ENCODE data around the gene FRS3. TPM values are rescaled to one million over a fixed set of nuclear protein-coding genes. Genes with fewer than 3 reads are reported as not detected.
A peak's percentile ranks its signal among the peaks of the same experiment; 100 is the strongest.

FRS3 gene
- total and polyA plus RNA-seq, 4 donors: 3.7 to 11.2 (median 6.9) TPM

DNA sequence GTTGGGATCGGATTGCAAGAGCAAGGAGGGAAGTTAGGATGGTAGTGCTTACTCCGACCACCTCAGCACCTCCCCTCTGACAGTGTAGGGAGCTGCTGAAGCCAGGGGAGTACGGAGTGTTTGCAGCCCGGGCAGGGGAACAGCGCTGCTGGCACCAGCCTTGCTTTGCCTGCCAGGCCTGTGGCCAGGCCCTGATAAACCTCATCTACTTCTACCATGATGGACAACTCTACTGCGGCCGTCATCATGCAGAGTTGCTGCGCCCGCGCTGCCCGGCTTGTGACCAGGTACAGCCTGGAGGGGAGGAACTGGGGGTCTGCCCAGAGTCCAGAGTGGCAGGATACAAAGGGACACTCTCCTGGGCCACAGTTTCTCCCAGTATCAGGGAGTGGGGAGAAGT, 5.6 kb upstream of the FRS3 start:
- Histone ChIP-seq H3K36me3 (ENCODE audit: control insufficient read depth in 4 of 4, insufficient read depth in 4 of 4, low read length in 4 of 4) (peaks cover 3 to 18% (median 9%) of the 10 kb centered on the region in 4 donors), H3K27me3 (ENCODE audit: control insufficient read depth in 3 of 3, insufficient read depth in 3 of 3, low read length in 2 of 3) (no peaks in the 10 kb centered on the region), H3K9ac (ENCODE audit: insufficient read depth in 1 of 2, low read length in 2 of 2) (no peak overlapping the region), H3K27ac (ENCODE audit: low read depth in 1 of 2, low read length in 1 of 2) (no peak overlapping the region), H3K4me1 (ENCODE audit: control insufficient read depth in 5 of 5, insufficient read depth in 5 of 5, low read length in 5 of 5) (peaks cover 2 to 28% (median 16%) of the 10 kb centered on the region in 5 donors), H3K9me3 (ENCODE audit: control insufficient read depth in 4 of 4, insufficient read depth in 3 of 4, low read length in 3 of 4) (no peaks in the 10 kb centered on the region), H3K4me3 (no peak overlapping the region)
- TF ChIP-seq, protein P1, sequence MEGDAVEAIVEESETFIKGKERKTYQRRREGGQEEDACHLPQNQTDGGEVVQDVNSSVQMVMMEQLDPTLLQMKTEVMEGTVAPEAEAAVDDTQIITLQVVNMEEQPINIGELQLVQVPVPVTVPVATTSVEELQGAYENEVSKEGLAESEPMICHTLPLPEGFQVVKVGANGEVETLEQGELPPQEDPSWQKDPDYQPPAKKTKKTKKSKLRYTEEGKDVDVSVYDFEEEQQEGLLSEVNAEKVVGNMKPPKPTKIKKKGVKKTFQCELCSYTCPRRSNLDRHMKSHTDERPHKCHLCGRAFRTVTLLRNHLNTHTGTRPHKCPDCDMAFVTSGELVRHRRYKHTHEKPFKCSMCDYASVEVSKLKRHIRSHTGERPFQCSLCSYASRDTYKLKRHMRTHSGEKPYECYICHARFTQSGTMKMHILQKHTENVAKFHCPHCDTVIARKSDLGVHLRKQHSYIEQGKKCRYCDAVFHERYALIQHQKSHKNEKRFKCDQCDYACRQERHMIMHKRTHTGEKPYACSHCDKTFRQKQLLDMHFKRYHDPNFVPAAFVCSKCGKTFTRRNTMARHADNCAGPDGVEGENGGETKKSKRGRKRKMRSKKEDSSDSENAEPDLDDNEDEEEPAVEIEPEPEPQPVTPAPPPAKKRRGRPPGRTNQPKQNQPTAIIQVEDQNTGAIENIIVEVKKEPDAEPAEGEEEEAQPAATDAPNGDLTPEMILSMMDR (IDR thresholded peaks at IDR 0.05; ENCODE audit: control extremely low read depth, extremely low read depth): no peak
- no peak for DNase-seq
- 72 to 78% methylated on average over 11 of the region's 11 CpGs for WGBS, 2 donors
- ATAC-seq (ENCODE audit: insufficient read depth, low FRiP score): no peak

DNA sequence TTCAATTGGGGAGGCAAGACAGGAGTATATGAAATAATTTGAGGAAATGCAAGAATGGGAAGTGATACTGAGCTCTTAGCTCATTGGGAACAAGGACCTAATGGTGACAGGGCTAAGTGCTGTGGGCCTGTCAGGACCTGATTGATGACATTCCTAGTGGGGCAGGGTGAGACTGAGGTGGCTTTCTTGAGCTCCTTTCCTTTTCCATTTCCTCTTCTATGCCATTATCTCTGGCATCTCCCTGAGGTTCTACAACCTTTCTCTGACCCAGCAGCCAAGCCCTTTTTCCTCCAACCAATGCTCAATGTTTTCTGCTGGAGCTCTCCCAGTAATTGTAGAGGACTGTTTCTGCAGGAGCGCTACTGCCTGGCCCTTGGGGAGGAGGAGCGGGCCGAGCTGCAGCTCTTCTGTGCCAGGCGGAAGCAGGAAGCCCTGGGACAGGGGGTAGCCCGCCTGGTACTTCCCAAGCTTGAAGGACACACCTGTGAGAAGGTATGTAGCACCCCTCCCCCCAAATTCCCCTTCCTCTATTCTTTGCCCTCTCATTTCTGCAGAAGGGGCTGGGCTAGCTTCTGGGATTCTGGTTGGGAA, 5.0 kb upstream of the FRS3 start:
- Histone ChIP-seq H3K27ac (ENCODE audit: low read depth in 1 of 2, low read length in 1 of 2) (peak overlapping the region in 1 of 2 donors; percentile 21), H3K27me3 (ENCODE audit: control insufficient read depth in 3 of 3, insufficient read depth in 3 of 3, low read length in 2 of 3) (no peaks in the 10 kb centered on the region), H3K4me3 (no peak overlapping the region), H3K4me1 (ENCODE audit: control insufficient read depth in 5 of 5, insufficient read depth in 5 of 5, low read length in 5 of 5) (peaks cover 2 to 28% (median 16%) of the 10 kb centered on the region in 5 donors), H3K9me3 (ENCODE audit: control insufficient read depth in 4 of 4, insufficient read depth in 3 of 4, low read length in 3 of 4) (no peaks in the 10 kb centered on the region), H3K36me3 (ENCODE audit: control insufficient read depth in 4 of 4, insufficient read depth in 4 of 4, low read length in 4 of 4) (peaks cover 2 to 13% (median 6%) of the 10 kb centered on the region in 4 donors), H3K9ac (ENCODE audit: insufficient read depth in 1 of 2, low read length in 2 of 2) (no peak overlapping the region)
- no peak for DNase-seq
- ATAC-seq (ENCODE audit: insufficient read depth, low FRiP score): no peak
- WGBS, 2 donors: 43 to 67% methylated on average over 5 of the region's 5 CpGs
- TF ChIP-seq, protein P1 (IDR thresholded peaks at IDR 0.05; ENCODE audit: control extremely low read depth, extremely low read depth): no peak

DNA sequence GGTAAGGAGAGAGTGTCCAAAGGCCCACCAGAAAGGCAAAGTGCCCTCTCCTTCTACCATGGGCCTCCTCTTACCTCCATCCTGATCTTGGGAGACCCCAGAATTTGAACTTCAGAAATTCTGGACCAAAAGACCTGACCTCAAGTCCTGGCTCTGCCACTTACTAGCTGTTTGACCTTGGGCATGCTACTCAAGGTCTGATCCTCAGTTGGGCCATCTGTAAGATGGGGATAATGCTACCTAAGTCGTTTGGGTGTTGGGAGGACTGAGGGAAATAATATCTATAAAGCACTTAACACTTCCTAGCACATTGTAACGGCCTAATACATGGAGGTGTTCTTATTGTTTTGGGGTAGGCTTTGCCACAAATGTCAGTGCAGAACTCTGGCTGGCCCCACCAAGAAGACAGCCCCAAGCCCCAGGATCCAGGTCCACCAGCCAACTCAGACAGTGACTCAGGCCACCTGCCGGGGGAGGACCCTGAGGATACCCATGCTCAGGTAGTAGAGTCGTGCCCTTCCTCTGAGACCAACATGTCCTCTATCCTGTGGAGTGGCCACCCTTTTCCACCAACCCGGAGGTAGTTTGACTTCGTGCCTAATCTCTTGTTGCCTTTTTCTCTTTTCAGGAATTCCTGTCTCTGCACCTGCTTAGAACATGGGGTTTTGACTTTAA, 3.5 kb upstream of the FRS3 start:
- ATAC-seq (ENCODE audit: insufficient read depth, low FRiP score): no peak
- no peaks in the 10 kb centered on the region for H3K9me3 ChIP-seq (ENCODE audit: control insufficient read depth in 4 of 4, insufficient read depth in 3 of 4, low read length in 3 of 4)
- H3K27ac ChIP-seq (ENCODE audit: low read depth in 1 of 2, low read length in 1 of 2): no peak overlapping the region
- TF ChIP-seq, protein P1 (IDR thresholded peaks at IDR 0.05; ENCODE audit: control extremely low read depth, extremely low read depth): no peak
- WGBS, 2 donors: 80 to 86% methylated on average over 6 of the region's 6 CpGs
- H3K36me3 ChIP-seq (ENCODE audit: control insufficient read depth in 4 of 4, insufficient read depth in 4 of 4, low read length in 4 of 4): peaks cover 0 to 5% (median 0%) of the 10 kb centered on the region in 4 donors
- no peak overlapping the region for H3K9ac ChIP-seq (ENCODE audit: insufficient read depth in 1 of 2, low read length in 2 of 2)
- H3K27me3 ChIP-seq (ENCODE audit: control insufficient read depth in 3 of 3, insufficient read depth in 3 of 3, low read length in 2 of 3): no peaks in the 10 kb centered on the region
- peaks cover 4 to 37% (median 23%) of the 10 kb centered on the region in 5 donors for H3K4me1 ChIP-seq (ENCODE audit: control insufficient read depth in 5 of 5, insufficient read depth in 5 of 5, low read length in 5 of 5)
- no peak overlapping the region for H3K4me3 ChIP-seq
- no peak for DNase-seq

Measured in lung (tissue), 12 donors.